ENCODE measurements around the gene KRT15. TPM values are rescaled to one million over a fixed set of nuclear protein-coding genes. Genes with fewer than 3 reads are reported as not detected.

KRT15 gene
- polyA plus RNA-seq, 1 of the 3 experiments (the other 2 are of a cell fraction): 16.9 TPM

- no peak for DNase-seq
- POLR2A ChIA-PET: no interaction called here
- Histone ChIP-seq H3K4me2 (no peak overlapping the region), H3F3A (replicated peaks; ENCODE audit: insufficient read depth) (peaks cover 31% of the 10 kb centered on the region), H3K27me3 (ENCODE audit: insufficient read depth) (no peaks in the 10 kb centered on the region), H3K9me3 (no peaks in the 10 kb centered on the region), H4K20me1 (ENCODE audit: insufficient read depth) (no peaks in the 10 kb centered on the region), H3K4me1 (ENCODE audit: control insufficient read depth in 1 of 2, insufficient read depth in 2 of 2, low read depth in 1 of 2, low read length in 1 of 2) (peaks cover 20 to 31% of the 10 kb centered on the region in 2 experiments; a peak in 3 of 4 replicates), H2AFZ (ENCODE audit: low read depth) (no peak overlapping the region), H3K27ac (ENCODE audit: low read depth in 2 of 2, low read length in 1 of 2) (no peak overlapping the region), H3K4me3 (ENCODE audit: low read depth in 2 of 2, low read length in 1 of 2) (no peak overlapping the region), H3K36me3 (replicated peaks in 1 of 2; ENCODE audit: control insufficient read depth in 1 of 2, insufficient read depth in 2 of 2, low read length in 1 of 2) (no peaks in the 10 kb centered on the region), H3K9ac (no peak overlapping the region), H3K9me2 (no peaks in the 10 kb centered on the region), H3K79me2 (ENCODE audit: insufficient read depth) (no peaks in the 10 kb centered on the region)
- WGBS (ENCODE audit: low lambda C conversion rate): 68% methylated on average over 2 of the region's 2 CpGs
- TF ChIP-seq, protein P1, sequence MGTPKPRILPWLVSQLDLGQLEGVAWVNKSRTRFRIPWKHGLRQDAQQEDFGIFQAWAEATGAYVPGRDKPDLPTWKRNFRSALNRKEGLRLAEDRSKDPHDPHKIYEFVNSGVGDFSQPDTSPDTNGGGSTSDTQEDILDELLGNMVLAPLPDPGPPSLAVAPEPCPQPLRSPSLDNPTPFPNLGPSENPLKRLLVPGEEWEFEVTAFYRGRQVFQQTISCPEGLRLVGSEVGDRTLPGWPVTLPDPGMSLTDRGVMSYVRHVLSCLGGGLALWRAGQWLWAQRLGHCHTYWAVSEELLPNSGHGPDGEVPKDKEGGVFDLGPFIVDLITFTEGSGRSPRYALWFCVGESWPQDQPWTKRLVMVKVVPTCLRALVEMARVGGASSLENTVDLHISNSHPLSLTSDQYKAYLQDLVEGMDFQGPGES (IDR thresholded peaks at IDR 0.05; ENCODE audit: low read depth, low read length): no peak
- TF ChIP-seq RCOR1 (IDR thresholded peaks at IDR 0.05; ENCODE audit: low read length) (no peak), RFX5 (IDR thresholded peaks at IDR 0.05; ENCODE audit: low read length) (no peak), FOXM1 (IDR thresholded peaks at IDR 0.05; ENCODE audit: low read depth) (no peak), SMC3 (IDR thresholded peaks at IDR 0.05; ENCODE audit: low read depth, low read length) (no peak), MAX (IDR thresholded peaks at IDR 0.05; ENCODE audit: low read depth) (no peak), YY1 (IDR thresholded peaks at IDR 0.05; ENCODE audit: low read depth) (no peak), GATA2 (CRISPR knock-in tag; IDR thresholded peaks at IDR 0.05) (no peak), TCF12 (IDR thresholded peaks at IDR 0.05) (no peak), RAD21 (IDR thresholded peaks at IDR 0.05; ENCODE audit: low read length) (no peak), FOSL2 (IDR thresholded peaks at IDR 0.05; ENCODE audit: borderline replicate concordance, low read depth) (no peak), MXI1 (IDR thresholded peaks at IDR 0.05; ENCODE audit: low read depth, low read length) (no peak), GABPA (IDR thresholded peaks at IDR 0.05; ENCODE audit: low read depth) (no peak), POLR2AphosphoS5 (IDR thresholded peaks at IDR 0.05; ENCODE audit: low read depth, low read length) (no peak)
- TF ChIP-seq, protein P2, sequence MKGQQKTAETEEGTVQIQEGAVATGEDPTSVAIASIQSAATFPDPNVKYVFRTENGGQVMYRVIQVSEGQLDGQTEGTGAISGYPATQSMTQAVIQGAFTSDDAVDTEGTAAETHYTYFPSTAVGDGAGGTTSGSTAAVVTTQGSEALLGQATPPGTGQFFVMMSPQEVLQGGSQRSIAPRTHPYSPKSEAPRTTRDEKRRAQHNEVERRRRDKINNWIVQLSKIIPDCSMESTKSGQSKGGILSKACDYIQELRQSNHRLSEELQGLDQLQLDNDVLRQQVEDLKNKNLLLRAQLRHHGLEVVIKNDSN (IDR thresholded peaks at IDR 0.05; ENCODE audit: borderline replicate concordance, low read depth): no peak
- CTCF ChIA-PET: interaction anchor here (1.2 to 25.5 kb wide), 8 partner anchors 12 to 220 kb away, joined by 4 to 646 read pairs (median 6); no protein-coding TSS in a partner anchor
Observed at GRCh38 chr17:41542357-41542756, 23.7 kb upstream of the KRT15 start.

DNA sequence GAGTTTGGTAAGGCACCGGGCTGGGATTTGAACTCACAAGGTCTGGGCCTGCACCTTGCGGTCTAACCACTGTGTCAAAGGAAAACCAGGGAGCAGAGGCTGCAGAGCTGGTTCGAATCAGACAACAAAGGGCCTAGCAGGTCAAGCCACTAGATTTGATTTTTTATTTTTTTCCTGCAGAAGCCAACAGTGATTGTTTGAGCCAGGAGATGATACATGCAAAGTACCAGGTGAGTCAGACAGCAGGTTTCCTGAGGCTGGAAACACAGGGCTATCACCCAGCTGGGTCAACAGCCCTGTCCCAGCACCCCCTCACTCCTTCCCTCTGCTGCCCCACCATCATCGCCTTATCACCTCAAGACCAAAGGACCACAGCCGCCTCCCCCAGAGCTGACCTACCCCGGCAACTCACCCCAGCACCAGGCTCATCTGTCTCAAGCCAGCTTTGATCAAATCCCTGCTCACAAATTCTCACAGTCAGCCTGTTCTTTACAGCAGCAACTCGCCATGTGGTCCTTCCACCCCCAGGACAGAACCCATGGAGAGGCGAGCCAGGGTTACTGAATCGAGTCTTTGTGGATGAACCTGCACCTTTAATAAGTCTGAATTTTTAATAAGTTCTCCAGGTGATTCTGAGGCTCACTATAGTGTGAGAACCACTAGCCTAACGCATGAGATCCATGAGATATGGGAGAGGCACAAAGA is 22.4 kb upstream of the KRT15 start:
- Histone ChIP-seq H2AFZ (ENCODE audit: low read depth) (no peak overlapping the region), H3F3A (replicated peaks; ENCODE audit: insufficient read depth) (peaks cover 29% of the 10 kb centered on the region), H3K9me2 (no peaks in the 10 kb centered on the region), H3K4me1 (ENCODE audit: control insufficient read depth in 1 of 2, insufficient read depth in 2 of 2, low read depth in 1 of 2, low read length in 1 of 2) (peaks cover 17 to 41% of the 10 kb centered on the region in 2 experiments; a peak in 3 of 4 replicates), H3K9me3 (no peaks in the 10 kb centered on the region), H3K27me3 (ENCODE audit: insufficient read depth) (no peaks in the 10 kb centered on the region), H4K20me1 (ENCODE audit: insufficient read depth) (no peaks in the 10 kb centered on the region), H3K9ac (no peak overlapping the region), H3K4me2 (no peak overlapping the region), H3K79me2 (ENCODE audit: insufficient read depth) (no peaks in the 10 kb centered on the region), H3K36me3 (replicated peaks in 1 of 2; ENCODE audit: control insufficient read depth in 1 of 2, insufficient read depth in 2 of 2, low read length in 1 of 2) (no peaks in the 10 kb centered on the region), H3K4me3 (ENCODE audit: low read depth in 2 of 2, low read length in 1 of 2) (no peak overlapping the region), H3K27ac (ENCODE audit: low read depth in 2 of 2, low read length in 1 of 2) (no peak overlapping the region)
- DNase-seq: no peak
- ChIA-PET CTCF (interaction anchor here (0.6 to 25.5 kb wide), 12 partner anchors 8 to 1567 kb away, joined by 3 to 646 read pairs (median 4); partner anchors contain the start of gene KRT15), POLR2A (interaction anchor here (1.3 kb wide), 1 partner anchor 11 kb away, joined by 6 read pairs; no protein-coding TSS in a partner anchor)
- 89% methylated on average over 10 of the region's 10 CpGs for WGBS (ENCODE audit: low lambda C conversion rate)
- TF ChIP-seq CHD2 (IDR thresholded peaks at IDR 0.05; ENCODE audit: low read length, partially characterized antibody): no peak
- no peak for TF ChIP-seq MEF2A (IDR thresholded peaks at IDR 0.05; ENCODE audit: borderline replicate concordance, low read depth)
- TF ChIP-seq NFIC (IDR thresholded peaks at IDR 0.05; ENCODE audit: borderline replicate concordance): no peak

Measured in SK-N-SH (cell line).